HepG2 (cell line): ENCODE data around the gene IQSEC1. TPM values are rescaled to one million over a fixed set of nuclear protein-coding genes. Genes with fewer than 3 reads are reported as not detected.

Experiments used
- ATAC-seq: fragments of 200-7000 bp; cut with Tn5 transposase; 3 replicates; pipeline ENCODE4 v1.9.1; 2020; ENCODE audit warnings: mild to moderate bottlenecking, moderate library complexity
- BruUV-seq: library from RNA; stranded (reverse); fragments of 400-500 nt; replicated peaks from 2 replicates; lab custom pipeline; 2021; lab: Mats Ljungman, UMichigan
- CTCF ChIA-PET: fragments of 300-600 bp; formaldehyde crosslinking; extraction: SDS; loops from one replicate; lab custom pipeline; 2021; ENCODE audit warnings: low total read pairs, inconsistent platforms, low intra/inter-chr PET ratio; lab: Yijun Ruan, JAX
- POLR2A ChIA-PET: fragments of 350-600 bp; sonication (Branson Sonifier 250); formaldehyde crosslinking; loops from one replicate; lab custom pipeline; 2020; ENCODE audit warnings: antibody characterized with exemption, inconsistent platforms; lab: Yijun Ruan, JAX
- DNase-seq: peaks from one replicate; pipeline ENCODE4 v3.0.0-alpha.2; 2015; ENCODE audit warnings: low spot score
- FAIRE-seq: peaks from 3 replicates; lab custom pipeline; 2011; peaks lifted over from hg19 to GRCh38; lab: Jason Lieb, UNC
- H2AFZ ChIP-seq: one replicate; pipeline ENCODE4 v1.6.1; 2011; ENCODE audit warnings: low read length, inconsistent platforms
- H3K27ac ChIP-seq: fragments of 300-600 bp; 3 replicates; pipeline ENCODE4 v1.8.0; 2011; ENCODE audit warnings: mixed run types, mild to moderate bottlenecking, mixed read lengths, low read length, inconsistent platforms; ENCODE audit not compliant: insufficient read depth; ENCODE audit errors: extremely low read length
- H3K27me3 ChIP-seq, 2 experiments: fragments of 200-600 bp in 1 of 2; 2 replicates in 1 of 2; 3 replicates in 1 of 2; pipeline versions ENCODE4 v1.6.0 to v1.8.0; 2011; ENCODE audit warnings: low read length in 2 of 2, mild to moderate bottlenecking in 2 of 2, moderate library complexity in 2 of 2, inconsistent platforms in 1 of 2; ENCODE audit not compliant: insufficient read depth in 2 of 2, control insufficient read depth in 1 of 2
- H3K36me3 ChIP-seq, 2 experiments: fragments of 200-600 bp in 1 of 2; replicated peaks in 1 of 2; 2 replicates in 1 of 2; 3 replicates in 1 of 2; pipeline versions ENCODE4 v1.5.1 to v1.8.0; 2011; ENCODE audit warnings: low read length in 2 of 2, inconsistent platforms in 1 of 2; ENCODE audit not compliant: insufficient read depth in 2 of 2, control insufficient read depth in 1 of 2
- H3K4me1 ChIP-seq: 2 replicates; pipeline ENCODE4 v1.5.1; 2012; ENCODE audit warnings: low read length, inconsistent platforms; ENCODE audit not compliant: insufficient read depth
- H3K4me2 ChIP-seq: 2 replicates; pipeline ENCODE4 v1.6.0; 2011; ENCODE audit warnings: low read depth, low read length, inconsistent platforms
- H3K4me3 ChIP-seq, 3 experiments: fragments of 200-600 bp in 1 of 3; sonication (generic), shearing (Covaris generic) in 1 of 3; replicated peaks in 1 of 3; 2 replicates each; pipeline ENCODE4 v1.5.1; 2011 to 2016; ENCODE audit warnings: low read length in 3 of 3, inconsistent platforms in 2 of 3, low read depth in 2 of 3, mild to moderate bottlenecking in 2 of 3, control low read depth in 1 of 3, mixed read lengths in 1 of 3; ENCODE audit not compliant: insufficient read depth in 1 of 3
- H3K79me2 ChIP-seq: one replicate; pipeline ENCODE4 v1.6.1; 2011; ENCODE audit warnings: low read length, inconsistent platforms; ENCODE audit not compliant: insufficient read depth
- H3K9ac ChIP-seq: 2 replicates; pipeline ENCODE4 v1.6.0; 2011; ENCODE audit warnings: mild to moderate bottlenecking, low read depth, low read length, inconsistent platforms; ENCODE audit not compliant: insufficient read depth
- H3K9me3 ChIP-seq: 2 replicates; pipeline ENCODE4 v1.5.1; 2012; ENCODE audit warnings: mild to moderate bottlenecking, low read length
- H4K20me1 ChIP-seq: 2 replicates; pipeline ENCODE4 v1.6.0; 2011; ENCODE audit warnings: inconsistent platforms, mild to moderate bottlenecking, low read length, moderate library complexity; ENCODE audit not compliant: insufficient read depth
- JUN ChIP-seq: sonication (generic); formaldehyde crosslinking; IDR thresholded peaks from 2 replicates; pipeline ENCODE4 v1.4.0; 2020; ENCODE audit warnings: mild to moderate bottlenecking, missing genetic modification reagents
- KLF15 ChIP-seq: sonication (generic); formaldehyde crosslinking; IDR thresholded peaks from 2 replicates; pipeline ENCODE4 v1.8.1; 2023; ENCODE audit warnings: borderline replicate concordance, mild to moderate bottlenecking, inconsistent platforms, missing genetic modification reagents, mixed read lengths
- MAFF ChIP-seq: IDR thresholded peaks from 2 replicates; pipeline ENCODE4 v1.6.1; 2011; ENCODE audit warnings: low read depth, low read length, improper control_type of control experiment
- NR2F6 ChIP-seq, 2 experiments: IDR thresholded peaks; 2 replicates each; pipeline ENCODE4 v1.6.1; 2016; ENCODE audit warnings: antibody characterized with exemption in 1 of 2, mild to moderate bottlenecking in 1 of 2
- SOX6 ChIP-seq, 2 experiments: fragments of 450-650 bp in 1 of 2; sonication (generic) in 1 of 2; formaldehyde crosslinking in 1 of 2; IDR thresholded peaks; 2 replicates each; pipeline versions ENCODE4 v1.4.0 to v1.6.1; 2017 to 2020; ENCODE audit warnings: antibody characterized with exemption in 1 of 2, mild to moderate bottlenecking in 1 of 2, missing genetic modification reagents in 1 of 2
- ZFP62 ChIP-seq: sonication (generic); formaldehyde crosslinking; IDR thresholded peaks from 2 replicates; pipeline ENCODE4 v1.4.0; 2020; ENCODE audit warnings: missing genetic modification reagents
- ZNF180 ChIP-seq: sonication (generic); formaldehyde crosslinking; IDR thresholded peaks from 2 replicates; pipeline ENCODE4 v1.4.0; 2020; ENCODE audit warnings: low read depth, missing genetic modification reagents, borderline replicate concordance
- ZNF652 ChIP-seq: IDR thresholded peaks from 2 replicates; pipeline ENCODE4 v1.6.1; 2016; ENCODE audit warnings: low read depth, borderline replicate concordance
- ZNF678 ChIP-seq: sonication (generic); formaldehyde crosslinking; IDR thresholded peaks from 2 replicates; pipeline ENCODE4 v1.4.0; 2020; ENCODE audit warnings: mild to moderate bottlenecking, missing genetic modification reagents
- WGBS: methylation state at CpG from one replicate; pipeline ENCODE4 v1.1.6; 2017; ENCODE audit warnings: low lambda C conversion rate; 5-methylcytosine and 5-hydroxymethylcytosine counted together
- in situ Hi-C: cut with HindIII; loops from 2 replicates; pipeline ENCODE4 v1.10.0; 2017; ENCODE audit warnings: low pct_unique_long_range_greater_than_20kb; ENCODE audit not compliant: extremely low pct_ligation_motif_present
- intact Hi-C: fragments of 100-400 bp; cut with micrococcal nuclease; formaldehyde crosslinking; loops from one replicate; pipeline ENCODE4 v1.10.0; 2022; ENCODE audit not compliant: unreplicated experiment
- polyA plus RNA-seq, 8 experiments: library from polyadenylated mRNA; depleted of rRNA in 3 of 8; stranded (reverse) in 7 of 8; unstranded in 1 of 8; fragments of >200 nt; fragmentation: Illumina TruSeq in 4 of 8; extraction: Trizol in 4 of 8; gene quantifications; 2 replicates each; pipeline versions ENCODE4 v1.2.1 to v1.2.3, GENCODE V29; 2011 to 2016; ENCODE audit warnings: low read depth in 4 of 8, missing spikeins in 1 of 8, mixed read lengths in 1 of 8; ENCODE audit not compliant: insufficient read depth in 1 of 8
- total RNA-seq, 5 experiments: library from RNA; depleted of rRNA; stranded (reverse); fragments of >200 nt; fragmentation: Illumina TruSeq; extraction: Trizol; gene quantifications; 2 replicates each; pipeline ENCODE4 v1.2.3, GENCODE V29; 2016; ENCODE audit warnings: low read depth in 1 of 5
- TF ChIP-seq, protein P1 (sequence below), 2 experiments: sonication (generic) in 1 of 2; formaldehyde crosslinking in 1 of 2; IDR thresholded peaks; 2 replicates each; pipeline versions ENCODE4 v1.6.1 to v1.9.0; 2014 to 2022; ENCODE audit warnings: antibody characterized with exemption in 1 of 2, borderline replicate concordance in 1 of 2, inconsistent platforms in 1 of 2, low read depth in 1 of 2, missing genetic modification reagents in 1 of 2
- TF ChIP-seq, protein P2 (sequence below): sonication (generic); formaldehyde crosslinking; IDR thresholded peaks from 2 replicates; pipeline ENCODE4 v1.8.0; 2022; ENCODE audit warnings: mild to moderate bottlenecking, missing genetic modification reagents

IQSEC1 gene
- total and polyA plus RNA-seq, 2 of the 13 experiments (the other 11 are each of a cell fraction or from before 2014, with no cell fraction given), result 17.4 to 20.2 TPM

GRCh38 chr3:13075986-13076654 is 2.9 kb upstream of the IQSEC1 start:
- TF ChIP-seq JUN (CRISPR knock-in tag) (no peak), MAFF (no peak), NR2F6 (IDR thresholded peaks at IDR 0.05) (no peak), NR2F6 (CRISPR knock-in tag; IDR thresholded peaks at IDR 0.05) (no peak), KLF15 (no peak), ZNF180 (CRISPR knock-in tag) (no peak), ZNF678 (CRISPR knock-in tag) (no peak)
- peaks cover 0 to 3% of the 10 kb centered on the region in 2 experiments; a peak in 2 of 5 replicates for H3K36me3 ChIP-seq
- DNase-seq (no peak), FAIRE-seq (no peak), ATAC-seq (no peak)
- no peaks in the 10 kb centered on the region for H3K9me3 ChIP-seq
- in situ Hi-C loops (no loop called here), intact Hi-C loops (no loop called here)
- BruUV-seq, result no TSS peak
- no peaks in the 10 kb centered on the region for H4K20me1 ChIP-seq
- no peak overlapping the region for H2AFZ ChIP-seq
- no peak overlapping the region for H3K4me2 ChIP-seq
- CTCF ChIA-PET, result no interaction called here
- no peak overlapping the region for H3K4me3 ChIP-seq
- H3K9ac ChIP-seq, result no peak overlapping the region
- no peaks in the 10 kb centered on the region for H3K79me2 ChIP-seq
- no peaks in the 10 kb centered on the region for H3K27me3 ChIP-seq
- POLR2A ChIA-PET, result no interaction called here
- no peak overlapping the region for H3K27ac ChIP-seq
- no peaks in the 10 kb centered on the region for H3K4me1 ChIP-seq
- 90% methylated on average over 4 of the region's 9 CpGs for WGBS

- 98% methylated on average over 7 of the region's 7 CpGs for WGBS
- Histone ChIP-seq H2AFZ (no peak overlapping the region), H3K79me2 (no peaks in the 10 kb centered on the region), H4K20me1 (no peaks in the 10 kb centered on the region), H3K9ac (no peak overlapping the region), H3K9me3 (no peaks in the 10 kb centered on the region), H3K4me3 (no peak overlapping the region), H3K27ac (no peak overlapping the region), H3K27me3 (no peaks in the 10 kb centered on the region), H3K4me1 (no peaks in the 10 kb centered on the region), H3K36me3 (peaks cover 0 to 3% of the 10 kb centered on the region in 2 experiments; a peak in 2 of 5 replicates), H3K4me2 (no peak overlapping the region)
- no peak for FAIRE-seq
- DNase-seq, result no peak
- intact Hi-C loops (no loop called here), in situ Hi-C loops (no loop called here)
- ChIA-PET POLR2A (no interaction called here), CTCF (no interaction called here)
- no TSS peak for BruUV-seq
- no peak for ATAC-seq
- TF ChIP-seq, protein P1, sequence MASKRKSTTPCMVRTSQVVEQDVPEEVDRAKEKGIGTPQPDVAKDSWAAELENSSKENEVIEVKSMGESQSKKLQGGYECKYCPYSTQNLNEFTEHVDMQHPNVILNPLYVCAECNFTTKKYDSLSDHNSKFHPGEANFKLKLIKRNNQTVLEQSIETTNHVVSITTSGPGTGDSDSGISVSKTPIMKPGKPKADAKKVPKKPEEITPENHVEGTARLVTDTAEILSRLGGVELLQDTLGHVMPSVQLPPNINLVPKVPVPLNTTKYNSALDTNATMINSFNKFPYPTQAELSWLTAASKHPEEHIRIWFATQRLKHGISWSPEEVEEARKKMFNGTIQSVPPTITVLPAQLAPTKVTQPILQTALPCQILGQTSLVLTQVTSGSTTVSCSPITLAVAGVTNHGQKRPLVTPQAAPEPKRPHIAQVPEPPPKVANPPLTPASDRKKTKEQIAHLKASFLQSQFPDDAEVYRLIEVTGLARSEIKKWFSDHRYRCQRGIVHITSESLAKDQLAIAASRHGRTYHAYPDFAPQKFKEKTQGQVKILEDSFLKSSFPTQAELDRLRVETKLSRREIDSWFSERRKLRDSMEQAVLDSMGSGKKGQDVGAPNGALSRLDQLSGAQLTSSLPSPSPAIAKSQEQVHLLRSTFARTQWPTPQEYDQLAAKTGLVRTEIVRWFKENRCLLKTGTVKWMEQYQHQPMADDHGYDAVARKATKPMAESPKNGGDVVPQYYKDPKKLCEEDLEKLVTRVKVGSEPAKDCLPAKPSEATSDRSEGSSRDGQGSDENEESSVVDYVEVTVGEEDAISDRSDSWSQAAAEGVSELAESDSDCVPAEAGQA (IDR thresholded peaks at IDR 0.05; ENCODE audit: low read depth), result no peak
- TF ChIP-seq, protein P1 (CRISPR knock-in tag; IDR thresholded peaks at IDR 0.05; ENCODE audit: borderline replicate concordance), result no peak
- TF ChIP-seq SOX6 (IDR thresholded peaks at IDR 0.05), result no peak
- no peak for TF ChIP-seq SOX6 (CRISPR knock-in tag; IDR thresholded peaks at IDR 0.05)
- TF ChIP-seq ZFP62 (CRISPR knock-in tag), result no peak
- TF ChIP-seq ZNF652 (CRISPR knock-in tag), result no peak
- TF ChIP-seq, protein P2, sequence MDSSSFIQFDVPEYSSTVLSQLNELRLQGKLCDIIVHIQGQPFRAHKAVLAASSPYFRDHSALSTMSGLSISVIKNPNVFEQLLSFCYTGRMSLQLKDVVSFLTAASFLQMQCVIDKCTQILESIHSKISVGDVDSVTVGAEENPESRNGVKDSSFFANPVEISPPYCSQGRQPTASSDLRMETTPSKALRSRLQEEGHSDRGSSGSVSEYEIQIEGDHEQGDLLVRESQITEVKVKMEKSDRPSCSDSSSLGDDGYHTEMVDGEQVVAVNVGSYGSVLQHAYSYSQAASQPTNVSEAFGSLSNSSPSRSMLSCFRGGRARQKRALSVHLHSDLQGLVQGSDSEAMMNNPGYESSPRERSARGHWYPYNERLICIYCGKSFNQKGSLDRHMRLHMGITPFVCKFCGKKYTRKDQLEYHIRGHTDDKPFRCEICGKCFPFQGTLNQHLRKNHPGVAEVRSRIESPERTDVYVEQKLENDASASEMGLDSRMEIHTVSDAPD, result no peak
Observed at GRCh38 chr3:13075318-13075717, 2.1 kb upstream of the IQSEC1 start.
